ENCODE data around the gene ZRANB3.

DNA sequence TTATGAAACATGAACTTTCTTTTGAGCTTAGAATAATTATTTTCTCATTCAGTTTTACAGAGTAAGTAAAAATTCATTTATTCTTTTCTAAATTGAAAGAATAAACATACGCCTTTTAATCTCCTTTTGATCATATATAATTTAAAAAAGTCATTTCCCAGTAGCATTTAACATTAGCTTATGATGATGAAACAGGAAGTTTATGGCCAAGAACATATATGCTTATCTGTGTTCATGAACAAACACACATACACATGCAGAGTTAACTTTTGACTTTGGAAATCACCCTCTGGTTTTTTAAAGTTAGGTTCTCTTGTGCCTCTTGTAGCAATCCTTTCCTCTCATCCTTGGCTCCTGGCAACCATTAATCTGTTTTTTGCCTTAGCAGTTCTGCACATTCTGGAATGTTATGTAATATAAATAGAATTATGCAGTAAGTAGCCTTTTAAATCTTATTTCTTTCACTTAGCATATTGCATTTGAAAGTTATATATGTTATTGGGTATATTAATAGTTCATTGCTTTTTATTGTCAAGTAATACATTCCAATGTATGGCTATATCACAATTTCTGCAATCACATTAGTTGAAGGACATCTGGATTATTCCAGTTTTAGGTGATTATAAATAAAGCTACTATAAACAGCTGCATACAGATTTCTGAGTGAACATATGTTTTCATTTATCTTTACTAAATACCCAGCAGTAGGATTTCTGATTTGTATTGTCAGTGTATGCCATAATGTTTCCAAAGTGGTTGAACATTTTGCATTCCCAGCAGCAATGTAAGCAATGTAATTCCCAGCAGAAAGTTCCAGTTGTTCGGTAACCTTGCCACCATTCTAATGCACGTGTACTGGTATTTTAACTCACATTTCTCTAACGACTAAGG, 210.3 kb downstream of the ZRANB3 start:
- TF ChIP-seq RARB (CRISPR knock-in tag; IDR thresholded peaks at IDR 0.05) (no peak), TSHZ2 (CRISPR knock-in tag; IDR thresholded peaks at IDR 0.05) (no peak), ZNF8 (CRISPR knock-in tag; IDR thresholded peaks at IDR 0.05) (no peak), TOX (CRISPR knock-in tag; IDR thresholded peaks at IDR 0.05; ENCODE audit: borderline replicate concordance) (no peak), ZFP3 (CRISPR knock-in tag; IDR thresholded peaks at IDR 0.05) (no peak)
- TF ChIP-seq, protein P1, sequence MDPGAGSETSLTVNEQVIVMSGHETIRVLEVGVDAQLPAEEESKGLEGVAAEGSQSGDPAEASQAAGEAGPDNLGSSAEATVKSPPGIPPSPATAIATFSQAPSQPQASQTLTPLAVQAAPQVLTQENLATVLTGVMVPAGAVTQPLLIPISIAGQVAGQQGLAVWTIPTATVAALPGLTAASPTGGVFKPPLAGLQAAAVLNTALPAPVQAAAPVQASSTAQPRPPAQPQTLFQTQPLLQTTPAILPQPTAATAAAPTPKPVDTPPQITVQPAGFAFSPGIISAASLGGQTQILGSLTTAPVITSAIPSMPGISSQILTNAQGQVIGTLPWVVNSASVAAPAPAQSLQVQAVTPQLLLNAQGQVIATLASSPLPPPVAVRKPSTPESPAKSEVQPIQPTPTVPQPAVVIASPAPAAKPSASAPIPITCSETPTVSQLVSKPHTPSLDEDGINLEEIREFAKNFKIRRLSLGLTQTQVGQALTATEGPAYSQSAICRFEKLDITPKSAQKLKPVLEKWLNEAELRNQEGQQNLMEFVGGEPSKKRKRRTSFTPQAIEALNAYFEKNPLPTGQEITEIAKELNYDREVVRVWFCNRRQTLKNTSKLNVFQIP (CRISPR knock-in tag; IDR thresholded peaks at IDR 0.05; ENCODE audit: borderline replicate concordance, low read depth) = no peak
- TF ChIP-seq, protein P2, sequence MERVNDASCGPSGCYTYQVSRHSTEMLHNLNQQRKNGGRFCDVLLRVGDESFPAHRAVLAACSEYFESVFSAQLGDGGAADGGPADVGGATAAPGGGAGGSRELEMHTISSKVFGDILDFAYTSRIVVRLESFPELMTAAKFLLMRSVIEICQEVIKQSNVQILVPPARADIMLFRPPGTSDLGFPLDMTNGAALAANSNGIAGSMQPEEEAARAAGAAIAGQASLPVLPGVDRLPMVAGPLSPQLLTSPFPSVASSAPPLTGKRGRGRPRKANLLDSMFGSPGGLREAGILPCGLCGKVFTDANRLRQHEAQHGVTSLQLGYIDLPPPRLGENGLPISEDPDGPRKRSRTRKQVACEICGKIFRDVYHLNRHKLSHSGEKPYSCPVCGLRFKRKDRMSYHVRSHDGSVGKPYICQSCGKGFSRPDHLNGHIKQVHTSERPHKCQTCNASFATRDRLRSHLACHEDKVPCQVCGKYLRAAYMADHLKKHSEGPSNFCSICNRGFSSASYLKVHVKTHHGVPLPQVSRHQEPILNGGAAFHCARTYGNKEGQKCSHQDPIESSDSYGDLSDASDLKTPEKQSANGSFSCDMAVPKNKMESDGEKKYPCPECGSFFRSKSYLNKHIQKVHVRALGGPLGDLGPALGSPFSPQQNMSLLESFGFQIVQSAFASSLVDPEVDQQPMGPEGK (CRISPR knock-in tag; IDR thresholded peaks at IDR 0.05; ENCODE audit: borderline replicate concordance) = no peak

All from SK-N-SH treated with all-trans-retinoic acid at 6 μM for 48 hours (cell line).